ENCODE data around the gene NPTX1. TPM values are rescaled to one million over a fixed set of nuclear protein-coding genes. Genes with fewer than 3 reads are reported as not detected.

NPTX1 gene
- total and polyA plus RNA-seq, 3 experiments from 2014 or later, result 0.93 to 1.2 TPM; not detected in 1

- H3K27ac ChIP-seq (ENCODE audit: low read depth, low read length), result no peak overlapping the region
- no peak for DNase-seq
- H3K4me1 Mint-ChIP-seq, result peaks cover 14 to 28% (median 22%) of the 10 kb centered on the region in 3 donors
- H3K9me3 Mint-ChIP-seq, result no peaks in the 10 kb centered on the region
- H3K36me3 Mint-ChIP-seq, result peaks cover 0 to 21% (median 4%) of the 10 kb centered on the region in 3 donors
- H3K4me3 Mint-ChIP-seq, result no peak overlapping the region
- no peak overlapping the region for H3K4me3 ChIP-seq (ENCODE audit: low read length)
- no peak overlapping the region for H3K27ac Mint-ChIP-seq
- no peaks in the 10 kb centered on the region for H3K27me3 ChIP-seq (ENCODE audit: insufficient read depth, low read length, poor library complexity, severe bottlenecking)
- ChIA-PET POLR2A (no interaction called here), CTCF (interaction anchor here (1.1 kb wide), 1 partner anchor 560 kb away, joined by 3 read pairs; no protein-coding TSS in a partner anchor)
- H3K9me3 ChIP-seq (ENCODE audit: low read length), result no peaks in the 10 kb centered on the region
- H3K27me3 Mint-ChIP-seq, result no peaks in the 10 kb centered on the region
- no peaks in the 10 kb centered on the region for H3K36me3 ChIP-seq (ENCODE audit: insufficient read depth, low read length)
- H3K4me1 ChIP-seq (ENCODE audit: insufficient read depth, low read length), result peaks cover 1% of the 10 kb centered on the region
These were observed 54.9 kb downstream of the NPTX1 start for GRCh38 chr17:80421381-80422090.

GRCh38 chr17:80419255-80419654 is 57.2 kb downstream of the NPTX1 start:
- Histone ChIP-seq H3K4me3 (ENCODE audit: low read length) (no peak overlapping the region), H3K27ac (ENCODE audit: low read depth, low read length) (no peak overlapping the region), H3K9me3 (ENCODE audit: low read length) (no peaks in the 10 kb centered on the region), H3K36me3 (ENCODE audit: insufficient read depth, low read length) (no peaks in the 10 kb centered on the region), H3K4me1 (ENCODE audit: insufficient read depth, low read length) (peaks cover 15% of the 10 kb centered on the region), H3K27me3 (ENCODE audit: insufficient read depth, low read length, poor library complexity, severe bottlenecking) (peaks cover 3% of the 10 kb centered on the region)
- H3K4me3 Mint-ChIP-seq, result peak overlapping the region in 2 of 7 donors; percentile 33 to 53
- H3K36me3 Mint-ChIP-seq, result peaks cover 0 to 28% (median 4%) of the 10 kb centered on the region in 3 donors
- ChIA-PET POLR2A (no interaction called here), CTCF (no interaction called here)
- peaks cover 2 to 5% of the 10 kb centered on the region in 2 donors for H3K27me3 Mint-ChIP-seq
- H3K27ac Mint-ChIP-seq, result peak overlapping the region in 2 of 8 donors; percentile 46 to 54
- H3K4me1 Mint-ChIP-seq, result peaks cover 24 to 40% (median 33%) of the 10 kb centered on the region in 3 donors
- DNase-seq, result no peak
- no peaks in the 10 kb centered on the region for H3K9me3 Mint-ChIP-seq

GRCh38 chr17:80418589-80418988 is 57.8 kb downstream of the NPTX1 start:
- Histone ChIP-seq H3K27ac (ENCODE audit: low read depth, low read length) (no peak overlapping the region), H3K4me1 (ENCODE audit: insufficient read depth, low read length) (peaks cover 18% of the 10 kb centered on the region), H3K27me3 (ENCODE audit: insufficient read depth, low read length, poor library complexity, severe bottlenecking) (peaks cover 3% of the 10 kb centered on the region), H3K36me3 (ENCODE audit: insufficient read depth, low read length) (no peaks in the 10 kb centered on the region), H3K9me3 (ENCODE audit: low read length) (no peaks in the 10 kb centered on the region), H3K4me3 (ENCODE audit: low read length) (no peak overlapping the region)
- Mint-ChIP-seq H3K9me3 (no peaks in the 10 kb centered on the region), H3K27me3 (peaks cover 6 to 8% of the 10 kb centered on the region in 2 donors), H3K4me1 (peaks cover 24 to 41% (median 33%) of the 10 kb centered on the region in 3 donors), H3K36me3 (peaks cover 0 to 28% (median 4%) of the 10 kb centered on the region in 3 donors), H3K4me3 (peak overlapping the region in 1 of 7 donors; percentile 88), H3K27ac (peak overlapping the region in 2 of 8 donors; percentile 46 to 74)
- ChIA-PET POLR2A (no interaction called here), CTCF (no interaction called here)
- no peak for DNase-seq

Other genes starting within 250 kb of the NPTX1 start
- gene RNF213, start 215.8 kb downstream of the NPTX1 start, total RNA-seq, result 100 to 1,000 TPM; 184 to 185 TPM
- 75.7 TPM for gene RNF213, start 215.8 kb downstream of the NPTX1 start, polyA plus RNA-seq
- 10 to 100 TPM; 12.4 to 16.8 TPM for gene ENDOV, start 61.4 kb downstream of the NPTX1 start, total RNA-seq
- gene ENDOV, start 61.4 kb downstream of the NPTX1 start, polyA plus RNA-seq, result 8.5 TPM
- 10 to 100 TPM; 63.9 to 69.4 TPM for gene RPTOR, start 68.2 kb upstream of the NPTX1 start, total RNA-seq
- 7.9 TPM for gene RPTOR, start 68.2 kb upstream of the NPTX1 start, polyA plus RNA-seq